Measurements from ENCODE around the gene GDPD4. TPM values are rescaled to one million over a fixed set of nuclear protein-coding genes. Genes with fewer than 3 reads are reported as not detected.

GDPD4 gene
- total RNA-seq, 4 donors from 2014 or later = not detected

DNA sequence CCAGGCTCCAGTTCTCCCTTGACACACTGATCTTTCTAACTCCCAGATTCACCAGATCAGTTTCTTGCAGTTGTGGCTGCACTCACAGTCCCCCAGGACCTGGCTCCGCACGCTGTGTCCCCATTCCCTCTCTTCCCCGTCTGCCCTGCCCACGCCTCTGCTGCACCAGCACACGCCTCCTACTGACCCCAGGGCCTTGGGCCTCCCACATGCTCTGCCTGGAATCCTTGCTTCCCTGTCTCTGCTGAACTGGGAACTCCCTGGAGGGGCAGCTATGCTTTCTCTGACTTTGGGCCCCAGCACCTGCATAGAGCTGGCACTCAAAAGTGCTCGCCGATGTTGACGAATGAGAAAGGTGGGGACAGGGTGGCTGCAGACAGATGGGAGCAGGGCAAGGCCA, 104.5 kb downstream of the GDPD4 start:
- H3K27me3 ChIP-seq = no peaks in the 10 kb centered on the region
- H3K4me1 ChIP-seq = no peaks in the 10 kb centered on the region
- TF ChIP-seq EP300 (IDR thresholded peaks at IDR 0.05) (no peak), POLR2A (IDR thresholded peaks at IDR 0.05) (no peak)
- TF ChIP-seq, protein P1, sequence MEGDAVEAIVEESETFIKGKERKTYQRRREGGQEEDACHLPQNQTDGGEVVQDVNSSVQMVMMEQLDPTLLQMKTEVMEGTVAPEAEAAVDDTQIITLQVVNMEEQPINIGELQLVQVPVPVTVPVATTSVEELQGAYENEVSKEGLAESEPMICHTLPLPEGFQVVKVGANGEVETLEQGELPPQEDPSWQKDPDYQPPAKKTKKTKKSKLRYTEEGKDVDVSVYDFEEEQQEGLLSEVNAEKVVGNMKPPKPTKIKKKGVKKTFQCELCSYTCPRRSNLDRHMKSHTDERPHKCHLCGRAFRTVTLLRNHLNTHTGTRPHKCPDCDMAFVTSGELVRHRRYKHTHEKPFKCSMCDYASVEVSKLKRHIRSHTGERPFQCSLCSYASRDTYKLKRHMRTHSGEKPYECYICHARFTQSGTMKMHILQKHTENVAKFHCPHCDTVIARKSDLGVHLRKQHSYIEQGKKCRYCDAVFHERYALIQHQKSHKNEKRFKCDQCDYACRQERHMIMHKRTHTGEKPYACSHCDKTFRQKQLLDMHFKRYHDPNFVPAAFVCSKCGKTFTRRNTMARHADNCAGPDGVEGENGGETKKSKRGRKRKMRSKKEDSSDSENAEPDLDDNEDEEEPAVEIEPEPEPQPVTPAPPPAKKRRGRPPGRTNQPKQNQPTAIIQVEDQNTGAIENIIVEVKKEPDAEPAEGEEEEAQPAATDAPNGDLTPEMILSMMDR (IDR thresholded peaks at IDR 0.05) = no peak
- no peaks in the 10 kb centered on the region for H3K9me3 ChIP-seq
- H3K36me3 ChIP-seq = peaks cover 0 to 10% (median 0%) of the 10 kb centered on the region in 3 donors
- H3K4me3 ChIP-seq = no peak overlapping the region
- DNase-seq (ENCODE audit: low spot score in 2 of 2) = no peak
- no peak overlapping the region for H3K27ac ChIP-seq
- WGBS, 2 donors = 63 to 64% methylated on average over 8 of the region's 8 CpGs

DNA sequence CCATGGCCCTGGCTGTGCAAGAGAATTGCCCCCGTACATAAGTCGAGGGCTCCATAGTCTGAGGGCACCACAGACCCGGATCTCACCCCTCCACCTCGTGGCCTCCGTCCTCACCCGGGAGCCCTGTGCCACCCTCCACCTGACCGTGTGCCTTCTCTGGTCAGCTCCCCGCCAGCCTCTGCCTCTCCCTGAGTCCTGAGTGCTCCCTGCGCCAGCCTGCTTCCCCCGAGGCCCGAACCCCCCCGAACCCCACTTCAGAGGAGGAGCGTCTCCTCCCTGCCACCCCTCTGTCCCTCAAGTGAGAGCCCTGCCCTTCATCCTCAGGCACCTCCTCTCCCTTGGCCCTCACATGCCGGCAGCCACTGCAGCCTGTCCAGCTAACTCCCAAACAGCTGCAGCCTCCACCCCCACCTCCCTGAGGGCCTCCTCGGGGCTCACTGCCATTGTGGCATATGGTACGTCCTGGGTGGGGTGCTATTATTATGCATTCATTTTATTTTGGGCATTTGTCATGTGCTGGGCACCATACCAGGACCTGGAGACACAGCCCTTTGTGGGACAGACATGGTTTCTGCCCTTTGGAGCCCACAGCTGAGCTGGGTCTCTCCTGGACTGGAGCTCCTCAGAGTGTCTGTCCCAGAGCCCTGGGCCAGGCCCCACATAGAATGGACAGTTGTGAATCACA, 106.3 kb downstream of the GDPD4 start:
- H3K9me3 ChIP-seq = no peaks in the 10 kb centered on the region
- no peaks in the 10 kb centered on the region for H3K27me3 ChIP-seq
- DNase-seq (ENCODE audit: low spot score in 2 of 2) = no peak
- H3K4me1 ChIP-seq = no peaks in the 10 kb centered on the region
- peaks cover 0 to 14% (median 0%) of the 10 kb centered on the region in 3 donors for H3K36me3 ChIP-seq
- WGBS, 2 donors = 74 to 82% methylated on average over 16 of the region's 16 CpGs
- TF ChIP-seq, protein P1 (IDR thresholded peaks at IDR 0.05) = no peak
- TF ChIP-seq EP300 (IDR thresholded peaks at IDR 0.05) = no peak
- no peak overlapping the region for H3K27ac ChIP-seq
- H3K4me3 ChIP-seq = no peak overlapping the region

DNA sequence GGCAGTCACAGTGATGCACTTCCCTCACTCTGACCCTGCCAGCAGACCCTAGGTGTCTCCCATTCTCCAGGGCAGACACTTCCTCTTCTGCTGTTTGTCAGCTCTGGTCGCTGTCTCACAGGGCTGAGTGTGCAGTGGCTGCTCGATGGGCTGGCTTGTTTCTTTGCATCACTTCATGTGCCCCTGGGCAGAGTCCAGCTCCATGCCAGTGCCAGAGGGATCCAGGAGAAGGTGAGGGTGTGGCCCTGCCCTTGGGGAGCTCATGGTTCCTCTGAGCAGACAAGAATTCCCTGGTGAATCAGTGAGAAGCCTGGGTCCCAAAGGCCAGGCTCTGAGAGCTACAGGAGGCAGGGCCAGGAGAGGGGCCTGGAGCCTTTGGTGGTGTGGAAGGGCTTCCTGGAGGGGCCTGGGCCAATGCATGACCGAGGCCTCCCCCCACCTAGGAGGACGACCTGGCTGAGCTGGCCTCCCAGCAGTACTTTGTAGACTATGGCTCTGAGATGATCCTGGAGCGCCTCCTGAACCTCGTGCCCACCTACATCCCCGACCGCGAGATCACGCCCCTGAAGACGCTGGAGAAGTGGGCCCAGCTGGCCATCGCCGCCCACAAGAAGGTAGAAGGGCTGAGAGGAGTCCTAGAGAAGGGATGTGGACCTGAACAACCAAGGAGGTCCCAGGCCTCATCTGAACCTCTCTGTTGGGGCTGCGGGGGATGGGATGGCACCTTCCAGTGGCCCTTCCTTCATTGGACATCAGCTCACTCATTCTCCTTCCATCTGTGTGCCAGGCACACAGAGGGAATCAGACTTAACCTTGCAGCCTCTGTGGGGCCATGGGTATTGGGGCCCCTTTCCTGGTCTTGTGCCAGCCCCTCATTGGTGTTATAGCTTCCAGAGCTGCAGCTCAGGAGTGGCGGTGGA, 107.3 kb downstream of the GDPD4 start:
- H3K9me3 ChIP-seq = no peaks in the 10 kb centered on the region
- H3K36me3 ChIP-seq = peaks cover 0 to 14% (median 0%) of the 10 kb centered on the region in 3 donors
- TF ChIP-seq EP300 (IDR thresholded peaks at IDR 0.05) (no peak), POLR2A (IDR thresholded peaks at IDR 0.05) (no peak)
- TF ChIP-seq, protein P1 (IDR thresholded peaks at IDR 0.05) = no peak
- H3K4me3 ChIP-seq = no peak overlapping the region
- H3K27ac ChIP-seq = no peak overlapping the region
- WGBS, 2 donors = 89 to 96% methylated on average over 14 to 15 of the region's 15 CpGs
- no peaks in the 10 kb centered on the region for H3K4me1 ChIP-seq
- H3K27me3 ChIP-seq = no peaks in the 10 kb centered on the region
- DNase-seq (ENCODE audit: low spot score in 2 of 2) = no peak

DNA sequence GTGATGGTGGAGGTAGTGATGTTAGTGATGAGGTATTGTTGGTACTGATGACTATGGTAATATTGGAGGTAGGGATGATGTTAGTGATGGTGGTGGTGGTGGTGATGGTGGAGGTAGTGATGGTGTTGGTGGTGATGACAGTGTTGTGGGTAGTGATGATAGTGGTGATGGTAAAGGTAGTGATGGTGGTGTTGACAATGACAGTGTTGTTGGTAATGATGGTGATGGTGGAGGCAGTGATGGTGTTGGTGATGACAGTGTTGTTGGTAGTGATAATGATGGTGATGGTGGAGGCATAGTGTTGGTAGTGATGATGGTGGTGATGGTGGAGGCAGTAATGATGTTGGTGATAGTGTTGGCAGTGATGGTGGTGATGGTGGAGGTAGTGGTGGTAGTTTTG, 108.3 kb downstream of the GDPD4 start:
- H3K36me3 ChIP-seq = peaks cover 0 to 14% (median 0%) of the 10 kb centered on the region in 3 donors
- TF ChIP-seq POLR2A (IDR thresholded peaks at IDR 0.05) = no peak
- TF ChIP-seq, protein P1 (IDR thresholded peaks at IDR 0.05) = no peak
- TF ChIP-seq EP300 (IDR thresholded peaks at IDR 0.05) = no peak
- H3K27me3 ChIP-seq = no peaks in the 10 kb centered on the region
- H3K27ac ChIP-seq = no peak overlapping the region
- H3K4me1 ChIP-seq = peaks cover 0 to 4% (median 0%) of the 10 kb centered on the region in 4 donors
- H3K4me3 ChIP-seq = no peak overlapping the region
- no peaks in the 10 kb centered on the region for H3K9me3 ChIP-seq
- no peak for DNase-seq (ENCODE audit: low spot score in 2 of 2)
